HepG2 (cell line): ENCODE data around the gene FOXK2. TPM values are rescaled to one million over a fixed set of nuclear protein-coding genes. Genes with fewer than 3 reads are reported as not detected.

Experiments
- CCAR2 ChIP-seq: fragments of 200-400 bp; formaldehyde crosslinking; optimal IDR thresholded peaks from 2 replicates; pipeline ENCODE3; 2018; ENCODE audit warnings: low read depth, mild to moderate bottlenecking, low read length, moderate library complexity
- CENPT ChIP-seq: sonication (generic); formaldehyde crosslinking; IDR thresholded peaks from 2 replicates; pipeline ENCODE4 v1.8.0; 2022; ENCODE audit warnings: low read depth, mild to moderate bottlenecking, moderate library complexity, missing genetic modification reagents
- DRAP1 ChIP-seq: IDR thresholded peaks from 2 replicates; pipeline ENCODE4 v1.6.1; 2016; ENCODE audit warnings: missing genetic modification reagents, missing compliant biosample characterization
- ELF1 ChIP-seq: sonication (generic); formaldehyde crosslinking; IDR thresholded peaks from 2 replicates; pipeline ENCODE4 v1.4.0; 2020; ENCODE audit warnings: missing genetic modification reagents
- HNF4A ChIP-seq: sonication (generic); formaldehyde crosslinking; IDR thresholded peaks from 2 replicates; pipeline ENCODE4 v1.4.0; 2020; ENCODE audit warnings: missing genetic modification reagents
- KAT8 ChIP-seq: IDR thresholded peaks from 2 replicates; pipeline ENCODE4 v1.6.1; 2016; ENCODE audit warnings: missing genetic modification reagents, missing compliant biosample characterization
- KDM2A ChIP-seq: sonication (generic); formaldehyde crosslinking; IDR thresholded peaks from 2 replicates; pipeline ENCODE4 v1.4.0; 2020; ENCODE audit warnings: low read depth, missing genetic modification reagents, borderline replicate concordance
- MEIS2 ChIP-seq: sonication (generic); formaldehyde crosslinking; IDR thresholded peaks from 2 replicates; pipeline ENCODE4 v1.9.0; 2021; ENCODE audit warnings: mild to moderate bottlenecking, missing genetic modification reagents
- NFIB ChIP-seq: sonication (generic); formaldehyde crosslinking; IDR thresholded peaks from 2 replicates; pipeline ENCODE4 v1.9.0; 2021; ENCODE audit warnings: missing genetic modification reagents, mild to moderate bottlenecking, borderline replicate concordance
- SOX6 ChIP-seq, 2 experiments: fragments of 450-650 bp in 1 of 2; sonication (generic) in 1 of 2; formaldehyde crosslinking in 1 of 2; IDR thresholded peaks; 2 replicates each; pipeline versions ENCODE4 v1.4.0 to v1.6.1; 2017 to 2020; ENCODE audit warnings: antibody characterized with exemption in 1 of 2, mild to moderate bottlenecking in 1 of 2, missing genetic modification reagents in 1 of 2
- SP140L ChIP-seq: sonication (generic); formaldehyde crosslinking; IDR thresholded peaks from 2 replicates; pipeline ENCODE4 v1.4.0; 2020; ENCODE audit warnings: missing genetic modification reagents, borderline replicate concordance
- USF2 ChIP-seq, 2 experiments: sonication (generic) in 1 of 2; formaldehyde crosslinking in 1 of 2; IDR thresholded peaks; 2 replicates each; pipeline versions ENCODE4 v1.5.1 to v1.6.1; 2011 to 2020; ENCODE audit warnings: borderline replicate concordance in 1 of 2, low read depth in 1 of 2, low read length in 1 of 2, mild to moderate bottlenecking in 1 of 2, missing genetic modification reagents in 1 of 2, moderate library complexity in 1 of 2
- WIZ ChIP-seq: sonication (generic); formaldehyde crosslinking; IDR thresholded peaks from 2 replicates; pipeline ENCODE4 v1.5.1; 2020; ENCODE audit warnings: mild to moderate bottlenecking, missing genetic modification reagents
- ZBTB2 ChIP-seq: sonication (generic); formaldehyde crosslinking; IDR thresholded peaks from 2 replicates; pipeline ENCODE4 v1.8.0; 2022; ENCODE audit warnings: low read depth, missing genetic modification reagents
- ZNF512B ChIP-seq: sonication (generic); formaldehyde crosslinking; IDR thresholded peaks from 2 replicates; pipeline ENCODE4 v1.5.1; 2020; ENCODE audit warnings: missing genetic modification reagents, mild to moderate bottlenecking, borderline replicate concordance
- ZNF556 ChIP-seq: sonication (generic); formaldehyde crosslinking; IDR thresholded peaks from 2 replicates; pipeline ENCODE4 v1.4.0; 2020; ENCODE audit warnings: mild to moderate bottlenecking, missing genetic modification reagents, borderline replicate concordance
- ZNF558 ChIP-seq: sonication (generic); formaldehyde crosslinking; IDR thresholded peaks from 2 replicates; pipeline ENCODE4 v1.9.0; 2022; ENCODE audit warnings: mild to moderate bottlenecking, missing genetic modification reagents, borderline replicate concordance
- ZNF724P ChIP-seq: sonication (generic); formaldehyde crosslinking; IDR thresholded peaks from 2 replicates; pipeline ENCODE4 v1.8.0; 2022; ENCODE audit warnings: missing genetic modification reagents, borderline replicate concordance
- ZNF75D ChIP-seq: sonication (generic); formaldehyde crosslinking; IDR thresholded peaks from 2 replicates; pipeline ENCODE4 v1.8.1; 2023; ENCODE audit warnings: missing genetic modification reagents, mild to moderate bottlenecking, borderline replicate concordance
- ZNF768 ChIP-seq: sonication (generic); formaldehyde crosslinking; IDR thresholded peaks from 2 replicates; pipeline ENCODE4 v1.4.0; 2020; ENCODE audit warnings: missing genetic modification reagents
- ZNF773 ChIP-seq: sonication (generic); formaldehyde crosslinking; IDR thresholded peaks from 2 replicates; pipeline ENCODE4 v1.4.0; 2020; ENCODE audit warnings: missing genetic modification reagents, borderline replicate concordance
- polyA plus RNA-seq, 8 experiments: library from polyadenylated mRNA; depleted of rRNA in 3 of 8; stranded (reverse) in 7 of 8; unstranded in 1 of 8; fragments of >200 nt; fragmentation: Illumina TruSeq in 4 of 8; extraction: Trizol in 4 of 8; gene quantifications; 2 replicates each; pipeline versions ENCODE4 v1.2.1 to v1.2.3, GENCODE V29; 2011 to 2016; ENCODE audit warnings: low read depth in 4 of 8, missing spikeins in 1 of 8, mixed read lengths in 1 of 8; ENCODE audit not compliant: insufficient read depth in 1 of 8
- total RNA-seq, 5 experiments: library from RNA; depleted of rRNA; stranded (reverse); fragments of >200 nt; fragmentation: Illumina TruSeq; extraction: Trizol; gene quantifications; 2 replicates each; pipeline ENCODE4 v1.2.3, GENCODE V29; 2016; ENCODE audit warnings: low read depth in 1 of 5

Gene FOXK2
- total and polyA plus RNA-seq, 2 of the 13 experiments (the other 11 are each of a cell fraction or from before 2014, with no cell fraction given) = 67.1 to 67.2 TPM

DNA sequence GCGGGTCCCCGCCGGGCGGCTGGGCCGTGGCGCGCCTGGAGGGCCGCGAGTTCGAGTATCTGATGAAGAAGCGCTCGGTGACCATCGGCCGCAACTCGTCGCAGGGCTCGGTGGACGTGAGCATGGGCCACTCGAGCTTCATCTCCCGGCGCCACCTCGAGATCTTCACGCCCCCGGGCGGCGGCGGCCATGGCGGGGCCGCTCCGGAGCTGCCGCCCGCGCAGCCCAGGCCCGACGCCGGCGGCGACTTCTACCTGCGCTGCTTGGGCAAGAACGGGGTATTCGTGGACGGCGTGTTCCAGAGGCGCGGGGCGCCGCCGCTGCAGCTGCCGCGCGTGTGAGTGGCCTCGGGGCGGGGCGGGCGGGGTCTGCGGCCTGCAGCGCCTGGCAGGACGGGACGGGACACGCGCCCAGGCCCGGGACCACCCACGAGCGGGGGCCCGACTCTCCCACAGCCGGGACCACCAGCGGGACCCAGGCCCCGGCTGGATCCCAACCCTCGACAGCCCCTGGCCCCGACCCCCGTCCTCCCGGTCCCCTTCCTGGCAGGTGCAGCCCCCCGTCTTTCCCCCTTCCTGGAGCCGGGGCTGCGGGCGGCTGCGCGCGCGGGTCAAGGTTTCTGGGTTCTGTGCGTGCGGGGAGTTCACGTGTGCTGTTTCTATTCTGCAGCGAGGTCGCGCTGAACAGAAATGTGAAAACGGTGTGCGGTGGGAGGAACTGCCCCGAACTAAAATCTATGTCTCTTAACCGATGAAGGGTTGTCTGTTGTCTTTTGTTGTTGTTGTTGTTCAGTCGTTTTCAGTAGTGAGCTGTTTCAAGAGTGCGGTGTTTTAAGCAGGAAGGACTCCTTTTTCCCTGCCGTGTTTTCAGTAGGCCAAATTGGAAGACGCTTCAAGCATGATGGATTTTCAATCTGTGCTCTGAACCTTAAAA is 705 bp downstream of the FOXK2 start (continued):
- TF ChIP-seq ZNF768 (CRISPR knock-in tag) (0 out of 2 replicates have a peak, but pooled peaks have one; percentile 16), WIZ (CRISPR knock-in tag) (0 out of 2 replicates have a peak, but pooled peaks have one; percentile 14), HNF4A (CRISPR knock-in tag) (no peak), CCAR2 (no peak), ZBTB2 (peak; percentile 38; the same call in 1 of the 2 replicates), SP140L (no peak), CENPT (CRISPR knock-in tag) (no peak), NFIB (CRISPR knock-in tag) (no peak), SOX6 (IDR thresholded peaks at IDR 0.05) (no peak), SOX6 (CRISPR knock-in tag; IDR thresholded peaks at IDR 0.05) (no peak), KDM2A (CRISPR knock-in tag) (0 out of 2 replicates have a peak, but pooled peaks have one; percentile 42), DRAP1 (CRISPR knock-in tag) (no peak), ZNF724P (CRISPR knock-in tag) (no peak), MEIS2 (CRISPR knock-in tag) (no peak; the same call in 1 of the 2 replicates), ZNF512B (CRISPR knock-in tag) (no peak), ZNF558 (CRISPR knock-in tag) (no peak), KAT8 (0 out of 2 replicates have a peak, but pooled peaks have one; percentile 20), ZNF556 (CRISPR knock-in tag) (no peak), USF2 (IDR thresholded peaks at IDR 0.05; ENCODE audit: low read depth, low read length) (no peak), USF2 (CRISPR knock-in tag; IDR thresholded peaks at IDR 0.05; ENCODE audit: borderline replicate concordance) (no peak), ZNF75D (no peak), ELF1 (CRISPR knock-in tag) (peak; percentile 28; the same call in 1 of the 2 replicates), ZNF773 (CRISPR knock-in tag) (peak; percentile 27; the same call in 1 of the 2 replicates)
